22Rv1 (cell line): Measurements from ENCODE around the gene COL4A1.

Source experiments
- H3K27ac ChIP-seq: fragments of 450-650 bp; 2 replicates; pipeline ENCODE4 v1.5.1; 2017
- ZFX ChIP-seq: fragments of 450-650 bp; IDR thresholded peaks from 2 replicates; pipeline ENCODE4 v1.6.1; 2017; ENCODE audit warnings: antibody characterized with exemption, borderline replicate concordance
- TF ChIP-seq, protein P1 (sequence below): fragments of 450-650 bp; IDR thresholded peaks from 2 replicates; pipeline ENCODE4 v1.5.1; 2017; ENCODE audit warnings: mild to moderate bottlenecking

The COL4A1 gene

DNA sequence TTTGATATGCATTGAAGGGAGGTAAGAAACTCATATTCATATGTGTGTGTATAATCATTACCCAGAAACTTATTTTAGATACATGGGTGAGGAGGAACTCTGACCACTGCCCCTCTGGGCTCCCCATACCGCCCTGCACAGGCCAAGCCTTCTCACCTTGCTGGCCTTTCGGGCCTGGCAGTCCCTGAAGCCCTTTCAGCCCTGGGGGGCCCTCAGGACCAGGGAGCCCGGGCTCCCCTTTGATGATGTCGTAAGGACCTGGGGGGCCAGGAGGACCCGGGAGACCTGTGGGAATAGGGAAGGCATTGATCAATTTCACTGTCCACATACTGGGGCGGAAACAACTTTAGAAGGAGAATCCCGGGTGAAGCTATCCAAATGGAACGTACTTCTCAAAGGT lies 142.3 kb downstream of the COL4A1 start:
- H3K27ac ChIP-seq = no peak overlapping the region
- no peak for TF ChIP-seq ZFX
- TF ChIP-seq, protein P1, sequence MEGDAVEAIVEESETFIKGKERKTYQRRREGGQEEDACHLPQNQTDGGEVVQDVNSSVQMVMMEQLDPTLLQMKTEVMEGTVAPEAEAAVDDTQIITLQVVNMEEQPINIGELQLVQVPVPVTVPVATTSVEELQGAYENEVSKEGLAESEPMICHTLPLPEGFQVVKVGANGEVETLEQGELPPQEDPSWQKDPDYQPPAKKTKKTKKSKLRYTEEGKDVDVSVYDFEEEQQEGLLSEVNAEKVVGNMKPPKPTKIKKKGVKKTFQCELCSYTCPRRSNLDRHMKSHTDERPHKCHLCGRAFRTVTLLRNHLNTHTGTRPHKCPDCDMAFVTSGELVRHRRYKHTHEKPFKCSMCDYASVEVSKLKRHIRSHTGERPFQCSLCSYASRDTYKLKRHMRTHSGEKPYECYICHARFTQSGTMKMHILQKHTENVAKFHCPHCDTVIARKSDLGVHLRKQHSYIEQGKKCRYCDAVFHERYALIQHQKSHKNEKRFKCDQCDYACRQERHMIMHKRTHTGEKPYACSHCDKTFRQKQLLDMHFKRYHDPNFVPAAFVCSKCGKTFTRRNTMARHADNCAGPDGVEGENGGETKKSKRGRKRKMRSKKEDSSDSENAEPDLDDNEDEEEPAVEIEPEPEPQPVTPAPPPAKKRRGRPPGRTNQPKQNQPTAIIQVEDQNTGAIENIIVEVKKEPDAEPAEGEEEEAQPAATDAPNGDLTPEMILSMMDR = no peak

DNA sequence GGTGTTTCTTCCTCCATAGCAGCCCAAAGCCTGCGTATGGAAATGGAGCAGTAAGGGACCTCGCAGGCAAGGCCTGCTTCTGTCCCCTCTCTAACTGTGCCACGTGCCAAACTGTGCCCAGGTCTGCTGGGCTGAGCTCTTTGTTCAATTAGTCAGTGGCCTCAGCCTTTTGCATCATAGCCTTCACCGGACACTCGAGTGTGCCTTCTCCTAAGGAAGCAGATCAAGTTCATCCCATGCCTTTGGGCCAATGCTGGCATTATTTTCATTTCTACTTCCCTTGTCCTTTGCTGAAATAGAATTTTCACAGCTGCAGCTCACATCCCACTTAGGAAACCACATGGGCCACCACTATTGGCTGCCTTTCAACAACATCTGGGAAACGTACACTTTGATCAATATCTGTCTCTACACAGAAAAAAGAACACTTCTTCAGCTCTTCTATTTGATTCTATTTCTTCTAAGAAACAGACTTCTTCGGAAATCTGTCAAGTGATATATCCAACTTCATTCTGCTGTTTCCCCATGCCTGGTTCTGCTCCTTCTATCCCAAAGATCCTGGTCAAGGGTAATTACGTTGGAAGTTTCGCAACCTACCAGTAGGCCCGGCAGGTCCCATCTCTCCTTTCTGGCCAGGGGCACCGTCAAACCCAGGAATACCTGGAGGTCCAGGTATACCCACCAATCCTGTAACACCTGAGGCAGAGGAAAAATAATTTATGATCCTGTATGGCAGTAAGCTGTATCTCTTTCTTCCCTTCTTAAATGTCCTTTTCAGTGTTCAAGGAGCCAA lies 143.9 kb downstream of the COL4A1 start:
- H3K27ac ChIP-seq = no peak overlapping the region
- TF ChIP-seq, protein P1 = no peak
- TF ChIP-seq ZFX = no peak

DNA sequence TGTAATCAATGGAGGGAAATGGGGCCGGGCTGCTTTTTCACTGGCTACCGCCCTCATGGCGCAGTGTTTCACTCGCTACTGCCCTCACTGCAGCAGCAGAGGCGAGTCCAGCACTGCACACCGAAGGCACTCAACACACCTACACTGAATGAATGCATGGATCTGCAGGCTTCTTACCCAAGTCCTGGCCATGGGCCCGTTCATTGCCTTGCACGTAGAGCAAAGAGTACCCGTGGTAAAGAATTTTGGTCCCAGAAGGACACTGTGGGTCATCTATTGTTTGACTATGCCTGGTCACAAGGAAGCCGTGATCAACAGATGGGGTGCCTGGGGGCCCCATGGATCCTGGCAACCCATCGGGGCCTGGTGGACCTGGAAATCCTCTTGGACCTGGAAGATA lies 144.9 kb downstream of the COL4A1 start:
- TF ChIP-seq ZFX = no peak
- TF ChIP-seq, protein P1 = no peak

DNA sequence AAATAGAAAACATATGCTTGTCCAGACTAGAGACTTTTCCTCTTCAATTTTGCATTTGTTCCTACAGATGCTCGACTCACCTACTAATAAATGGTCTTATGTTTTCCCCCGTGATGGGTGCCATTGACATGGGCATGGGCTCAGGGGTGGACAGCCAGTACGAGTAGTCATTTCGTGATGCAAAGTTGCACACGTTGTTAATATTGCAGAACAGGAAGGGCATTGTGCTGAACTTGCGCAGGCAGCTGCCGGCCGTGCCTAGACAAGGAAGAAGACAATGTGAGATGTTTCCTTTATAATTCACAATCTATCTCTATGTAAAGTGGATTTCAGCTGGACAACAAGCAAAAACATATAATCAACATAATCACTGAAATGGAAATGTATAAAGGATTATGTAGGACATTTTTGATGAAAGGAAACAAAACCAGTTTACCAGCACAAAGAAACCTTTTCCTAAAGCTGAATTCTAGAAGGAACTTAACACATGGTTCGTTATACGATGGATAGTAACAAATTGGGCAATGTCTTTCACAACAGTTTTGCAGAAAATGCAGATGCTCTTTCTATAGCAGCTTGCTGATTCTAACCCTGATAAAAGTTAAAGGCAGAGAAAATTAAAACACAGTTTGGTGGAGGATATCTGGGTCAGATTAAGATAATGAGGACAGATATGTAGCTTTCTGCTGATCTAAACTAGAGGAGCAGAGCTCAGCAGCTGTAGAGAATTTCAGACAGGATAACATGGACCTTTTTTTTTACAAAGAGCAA lies 145.7 kb downstream of the COL4A1 start:
- no peak for TF ChIP-seq ZFX
- TF ChIP-seq, protein P1 = no peak
- no peak overlapping the region for H3K27ac ChIP-seq

More for the DNA sequence above, 144.9 kb downstream of the COL4A1 start:
- no peak overlapping the region for H3K27ac ChIP-seq

DNA sequence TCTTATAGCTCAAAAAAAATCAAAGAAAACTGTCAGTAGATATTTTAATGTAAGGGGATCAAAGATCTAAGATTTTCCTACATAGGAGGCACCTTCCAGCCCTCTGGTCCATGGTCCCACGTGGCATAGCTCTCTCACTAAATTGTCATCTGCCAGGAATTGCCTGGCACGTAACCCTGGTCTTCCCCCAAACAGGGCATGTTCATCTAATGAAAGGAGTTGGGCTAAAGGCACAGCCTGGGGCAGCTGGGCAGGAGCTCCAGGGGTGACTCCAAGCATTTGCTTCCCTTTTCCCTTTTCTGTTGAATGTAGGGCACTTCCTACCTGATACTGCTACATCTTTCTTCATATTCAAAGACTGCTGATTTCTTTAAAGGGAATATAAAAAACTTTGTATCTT lies 148.7 kb downstream of the COL4A1 start:
- TF ChIP-seq, protein P1 = no peak
- no peak for TF ChIP-seq ZFX
- H3K27ac ChIP-seq = no peak overlapping the region

DNA sequence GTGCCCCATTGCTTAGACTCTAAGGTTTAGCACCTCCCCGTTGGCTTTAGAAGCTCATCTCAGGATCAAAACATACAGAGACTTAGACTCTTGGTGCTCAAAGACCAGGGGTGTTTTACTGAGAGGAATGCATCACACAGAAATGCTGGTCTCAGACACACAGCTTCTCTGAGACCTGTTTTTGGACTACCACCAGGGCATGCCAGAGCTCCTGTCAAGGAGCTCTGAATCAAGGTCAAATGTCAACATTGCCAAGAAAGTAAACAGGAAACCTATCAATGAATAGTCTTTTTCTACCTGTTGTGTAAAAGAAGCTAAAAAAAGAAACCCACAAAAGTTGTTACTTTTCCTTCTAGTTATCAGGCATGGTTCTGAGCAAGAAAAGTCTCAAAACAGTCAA lies 149.2 kb downstream of the COL4A1 start:
- no peak for TF ChIP-seq ZFX
- TF ChIP-seq, protein P1 = no peak

More for the DNA sequence above, 149.2 kb downstream of the COL4A1 start:
- H3K27ac ChIP-seq = no peak overlapping the region
